Heart left ventricle (tissue), 16 donors: ENCODE measurements around the gene CDC25A. TPM values are rescaled to one million over a fixed set of nuclear protein-coding genes. Genes with fewer than 3 reads are reported as not detected.
A peak's percentile ranks its signal among the peaks of the same experiment; 100 is the strongest.

Experiments
- ATAC-seq, 4 donors: fragments of 200-7000 bp; cut with Tn5 transposase; one replicate each; pipeline ENCODE4 v1.9.1; 2020 to 2022; ENCODE audit warnings: moderate library complexity in 4 of 4, mild to moderate bottlenecking in 3 of 4, moderate number of reproducible peaks in 1 of 4
- DNase-seq, 5 donors: peaks; one replicate each; pipeline ENCODE4 v3.0.0-alpha.2; 2020
- H3K27ac ChIP-seq, 12 donors: fragments of 200-600 bp; sonication (generic) in 4 of 12; one replicate each; pipeline versions ENCODE4 v1.5.0 to v1.8.0; 2016 to 2022; ENCODE audit warnings: mild to moderate bottlenecking in 2 of 12
- H3K27me3 ChIP-seq, 9 donors: fragments of 200-600 bp; sonication (generic) in 2 of 9; one replicate each; pipeline versions ENCODE4 v1.5.1 to v1.8.0; 2016 to 2022; ENCODE audit warnings: mild to moderate bottlenecking in 3 of 9
- H3K36me3 ChIP-seq, 9 donors: fragments of 200-600 bp; sonication (generic) in 2 of 9; one replicate each; pipeline versions ENCODE4 v1.5.0 to v1.8.0; 2018 to 2022; ENCODE audit warnings: mild to moderate bottlenecking in 2 of 9
- H3K4me1 ChIP-seq, 12 donors: fragments of 200-600 bp; sonication (generic) in 4 of 12; one replicate each; pipeline versions ENCODE4 v1.5.0 to v1.8.0; 2016 to 2022; ENCODE audit warnings: mild to moderate bottlenecking in 3 of 12
- H3K4me3 ChIP-seq, 12 donors: fragments of 200-600 bp; sonication (generic) in 4 of 12; one replicate each; pipeline versions ENCODE4 v1.5.0 to v1.8.0; 2017 to 2022; ENCODE audit warnings: mild to moderate bottlenecking in 9 of 12, moderate library complexity in 4 of 12
- H3K9me3 ChIP-seq, 12 donors: fragments of 200-600 bp; sonication (generic) in 4 of 12; one replicate each; pipeline versions ENCODE4 v1.5.0 to v1.8.0; 2016 to 2022; ENCODE audit warnings: mild to moderate bottlenecking in 1 of 12
- POLR2A ChIP-seq, 2 donors: fragments of 450-650 bp; IDR thresholded peaks; one replicate each; pipeline ENCODE4 v1.6.1; 2017; ENCODE audit warnings: antibody characterized with exemption in 2 of 2, mild to moderate bottlenecking in 2 of 2, moderate library complexity in 2 of 2
- WGBS, 4 donors: extraction: QIAGEN DNeasy Blood & Tissue Kit in 2 of 4; methylation state at CpG; one replicate each; pipeline versions ENCODE4 v1.1.5 to v1.1.7; 2013 to 2018; 5-methylcytosine and 5-hydroxymethylcytosine counted together
- intact Hi-C, 10 donors: fragments of 100-400 bp; cut with DNase I; formaldehyde crosslinking; loops; one replicate each; pipeline versions ENCODE4 v1.11.1 to v1.14.2; 2022
- polyA plus RNA-seq, 2 donors: library from polyadenylated mRNA; stranded (reverse); fragments of 200-250 nt; gene quantifications; one replicate each; pipeline ENCODE4 v1.2.3, GENCODE V29; 2013
- total RNA-seq, 9 donors: library from RNA; depleted of rRNA in 2 of 9; stranded (reverse); fragments of >200 nt in 2 of 9; fragmentation: NEBNext Ultra II Directional in 3 of 9; extraction: Animal tissue kit (Norgen Biotek cat#: 25700) in 3 of 9; gene quantifications; one replicate each; pipeline versions ENCODE4 v1.1.0 to v1.2.4, GENCODE V29; 2016 to 2023
- TF ChIP-seq, protein P1 (sequence below), 12 donors: fragments of 200-600 bp; sonication (generic) in 4 of 12; IDR thresholded peaks; one replicate each; pipeline versions ENCODE4 v1.5.0 to v1.8.0; 2018 to 2022; ENCODE audit warnings: antibody characterized with exemption in 12 of 12, mild to moderate bottlenecking in 5 of 12
- donor health status: ischemic (EF 13 %, LVEDD 7.1; RV severe dilation, severe dysfunction).
- donor health status: healthy with polysubstance abuse.
- donor health status: DM: no; HTN: yes; CAD: no.
- donor health status: DM: no; HTN: no; CAD: no.
- donor health status: ischemic (EF 25% LVEDD 6.9; RV normal size, moderate dysfunction).
- donor health status: ischemic (EF 25% LVEDD 5.7; RV mildly dilated, moderate dysfunction).
- donor health status: healthy.
- donor health status: DM: yes; HTN: yes; CAD: no.
- donor health status: ischemic (EF 35%, LVEDD 5.7; RV mildly dilated, moderate dysfunction).
- donor health status: nonischemic (EF 11% LVEDD 7.7; RV severe dilation, severe dysfunction).
- donor health status: DM: yes; HTN: yes; CAD: no.
- donor health status: PGD.
- donor health status: ischemic (EF 29% LVEDD 5.4; RV normal size, mild dysfunction).
- donor health status: nonischemic (EF 23%, LVEDD 6.1; RV moderate dilation, normal function).

Gene CDC25A
- total and polyA plus RNA-seq, 11 donors: 0.42 to 3.6 (median 1.00) TPM

- H3K27ac ChIP-seq: peak overlapping the region in 10 of 12 donors; percentile 1 to 74 (median 59)
Measured at GRCh38 chr3:48151058-48151806, 37.0 kb downstream of the CDC25A start.

DNA sequence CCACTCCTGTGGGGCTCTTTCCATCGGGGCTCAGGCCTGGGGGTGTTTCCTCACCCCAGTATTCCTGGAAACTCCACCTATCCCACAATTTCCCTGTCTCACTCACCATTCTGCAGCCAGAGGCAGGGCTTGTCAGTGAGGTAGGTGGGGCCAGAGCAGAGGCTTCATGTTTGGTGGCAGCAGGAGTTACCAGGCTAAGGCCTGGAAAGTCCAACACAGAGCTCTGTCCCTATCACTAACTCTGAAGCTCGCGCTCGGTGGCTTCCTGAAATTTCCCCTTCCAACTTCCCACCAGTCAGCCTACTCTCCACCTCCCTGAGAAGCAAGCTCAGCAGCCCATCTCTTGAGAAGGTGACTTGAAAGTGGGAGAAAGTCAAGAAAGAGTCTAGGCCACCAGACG lies 44.2 kb downstream of the CDC25A start:
- Histone ChIP-seq H3K27ac (peak overlapping the region in 5 of 12 donors; percentile 14 to 50 (median 34)), H3K4me3 (no peak overlapping the region), H3K27me3 (no peaks in the 10 kb centered on the region), H3K4me1 (peaks cover 0 to 24% (median 11%) of the 10 kb centered on the region in 12 donors), H3K36me3 (no peaks in the 10 kb centered on the region), H3K9me3 (no peaks in the 10 kb centered on the region)
- no peak for TF ChIP-seq POLR2A (IDR thresholded peaks at IDR 0.05)
- intact Hi-C loops: loop anchor here in 1 of 10 donors (5.0 kb wide), 1 partner anchor 52 kb away; no protein-coding TSS in a partner anchor
- no peak for DNase-seq
- 77 to 89% (median 80%) methylated on average over 5 of the region's 5 CpGs for WGBS, 4 donors
- ATAC-seq: peak in 1 of 4 donors; percentile 16

More at GRCh38 chr3:48151058-48151806, 37.0 kb downstream of the CDC25A start:
- peaks cover 0 to 22% (median 17%) of the 10 kb centered on the region in 12 donors for H3K4me1 ChIP-seq
- TF ChIP-seq POLR2A (IDR thresholded peaks at IDR 0.05): no peak
- TF ChIP-seq, protein P1, sequence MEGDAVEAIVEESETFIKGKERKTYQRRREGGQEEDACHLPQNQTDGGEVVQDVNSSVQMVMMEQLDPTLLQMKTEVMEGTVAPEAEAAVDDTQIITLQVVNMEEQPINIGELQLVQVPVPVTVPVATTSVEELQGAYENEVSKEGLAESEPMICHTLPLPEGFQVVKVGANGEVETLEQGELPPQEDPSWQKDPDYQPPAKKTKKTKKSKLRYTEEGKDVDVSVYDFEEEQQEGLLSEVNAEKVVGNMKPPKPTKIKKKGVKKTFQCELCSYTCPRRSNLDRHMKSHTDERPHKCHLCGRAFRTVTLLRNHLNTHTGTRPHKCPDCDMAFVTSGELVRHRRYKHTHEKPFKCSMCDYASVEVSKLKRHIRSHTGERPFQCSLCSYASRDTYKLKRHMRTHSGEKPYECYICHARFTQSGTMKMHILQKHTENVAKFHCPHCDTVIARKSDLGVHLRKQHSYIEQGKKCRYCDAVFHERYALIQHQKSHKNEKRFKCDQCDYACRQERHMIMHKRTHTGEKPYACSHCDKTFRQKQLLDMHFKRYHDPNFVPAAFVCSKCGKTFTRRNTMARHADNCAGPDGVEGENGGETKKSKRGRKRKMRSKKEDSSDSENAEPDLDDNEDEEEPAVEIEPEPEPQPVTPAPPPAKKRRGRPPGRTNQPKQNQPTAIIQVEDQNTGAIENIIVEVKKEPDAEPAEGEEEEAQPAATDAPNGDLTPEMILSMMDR (IDR thresholded peaks at IDR 0.05): peak; percentile 53 to 93 (median 84)
- peak overlapping the region in 2 of 12 donors; percentile 8 for H3K4me3 ChIP-seq
- H3K27me3 ChIP-seq: no peaks in the 10 kb centered on the region
- ATAC-seq (peak; percentile 94 to 98 (median 96)), DNase-seq (peak; percentile 80 to 86 (median 82))
- no peaks in the 10 kb centered on the region for H3K9me3 ChIP-seq
- no peaks in the 10 kb centered on the region for H3K36me3 ChIP-seq
- intact Hi-C loops: loop anchor here (1.0 to 10.0 kb wide), 13 partner anchors 62 to 626 kb away; no protein-coding TSS in a partner anchor
- WGBS, 4 donors: 22 to 31% (median 26%) methylated on average over 8 of the region's 8 CpGs

DNA sequence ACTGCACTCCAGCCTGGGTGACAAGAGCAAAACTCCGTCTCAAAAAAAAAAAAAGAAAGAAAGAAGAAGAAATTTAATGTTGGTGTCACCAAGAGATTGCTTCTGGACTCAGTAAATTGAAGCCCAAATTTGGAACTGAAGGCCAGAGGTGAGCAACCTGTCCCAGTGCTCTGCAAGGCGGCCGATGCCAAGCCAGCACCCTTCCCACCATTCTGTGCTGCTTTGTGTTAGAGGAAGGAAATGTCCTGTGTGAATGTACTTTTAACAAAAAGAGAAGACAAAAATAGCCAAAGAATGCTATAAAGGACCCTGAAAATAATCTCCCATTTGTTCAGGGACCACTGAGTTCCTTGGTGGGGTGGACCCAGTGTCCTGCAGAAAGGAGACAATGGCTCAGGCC lies 44.6 kb downstream of the CDC25A start:
- H3K4me1 ChIP-seq: peaks cover 0 to 24% (median 11%) of the 10 kb centered on the region in 12 donors
- TF ChIP-seq, protein P1 (IDR thresholded peaks at IDR 0.05): no peak
- TF ChIP-seq POLR2A (IDR thresholded peaks at IDR 0.05): no peak
- H3K36me3 ChIP-seq: no peaks in the 10 kb centered on the region
- no peaks in the 10 kb centered on the region for H3K27me3 ChIP-seq
- 72 to 84% (median 77%) methylated on average over 3 of the region's 3 CpGs for WGBS, 4 donors
- H3K9me3 ChIP-seq: no peaks in the 10 kb centered on the region
- DNase-seq: no peak
- no peak overlapping the region for H3K4me3 ChIP-seq
- peak in 3 of 4 donors; percentile 41 to 53 (median 43) for ATAC-seq
- peak overlapping the region in 5 of 12 donors; percentile 19 to 50 (median 34) for H3K27ac ChIP-seq
- intact Hi-C loops: loop anchor here in 1 of 10 donors (5.0 kb wide), 1 partner anchor 51 kb away; no protein-coding TSS in a partner anchor

DNA sequence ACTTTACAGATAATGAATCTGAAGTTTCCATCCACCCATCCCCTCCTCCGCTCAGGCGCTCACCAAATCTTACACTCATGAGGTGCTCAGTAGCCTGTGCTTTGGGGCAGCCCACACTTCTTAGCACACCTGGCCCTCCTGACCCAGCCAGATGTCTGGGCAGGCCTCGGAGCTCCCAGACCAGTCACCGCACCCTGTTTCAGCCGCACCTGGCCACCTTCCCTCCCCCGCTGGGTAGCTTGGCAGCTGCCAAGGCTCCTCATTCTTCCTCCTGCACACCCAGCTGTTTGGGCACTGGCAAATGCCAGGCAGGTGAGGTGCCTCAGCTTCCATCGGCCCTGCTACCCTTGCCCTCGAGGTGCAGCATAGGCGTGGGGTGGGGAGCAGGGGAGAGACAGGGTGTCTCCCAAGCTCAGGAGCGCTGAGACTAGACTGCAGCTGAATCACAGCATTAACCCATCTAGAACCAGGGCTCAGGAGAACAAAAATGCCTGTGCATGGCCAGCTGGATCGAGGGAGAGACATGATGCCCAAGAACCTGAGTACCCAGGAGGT lies 45.8 kb downstream of the CDC25A start:
- DNase-seq (no peak), ATAC-seq (no peak)
- Histone ChIP-seq H3K27ac (peak overlapping the region in 1 of 12 donors; percentile 24), H3K36me3 (no peaks in the 10 kb centered on the region), H3K4me1 (peaks cover 0 to 24% (median 11%) of the 10 kb centered on the region in 12 donors), H3K4me3 (no peak overlapping the region), H3K27me3 (no peaks in the 10 kb centered on the region), H3K9me3 (no peaks in the 10 kb centered on the region)
- 94 to 95% (median 95%) methylated on average over 11 of the region's 11 CpGs for WGBS, 4 donors
- intact Hi-C loops: loop anchor here in 1 of 10 donors (5.0 kb wide), 1 partner anchor 50 kb away; no protein-coding TSS in a partner anchor
- TF ChIP-seq, protein P1 (IDR thresholded peaks at IDR 0.05): no peak
- TF ChIP-seq POLR2A (IDR thresholded peaks at IDR 0.05): no peak
